Activated CD4-positive, alpha-beta T cell treated with anti-CD3 and anti-CD28 coated beads, Interleukin-2, amount 50 U/mL, for 48 hours (primary cell): ENCODE measurements around the gene FRAS1.
"Not testable (repeated sequence)": the region's sequence is repeated elsewhere in the genome, so short reads cannot be mapped to it uniquely, and the experiment has no call there.

ENCODE experiments used
- DNase-seq, 2 experiments: peaks; one replicate each; pipeline ENCODE4 v3.0.0-alpha.2; 2020

Gene FRAS1

DNA sequence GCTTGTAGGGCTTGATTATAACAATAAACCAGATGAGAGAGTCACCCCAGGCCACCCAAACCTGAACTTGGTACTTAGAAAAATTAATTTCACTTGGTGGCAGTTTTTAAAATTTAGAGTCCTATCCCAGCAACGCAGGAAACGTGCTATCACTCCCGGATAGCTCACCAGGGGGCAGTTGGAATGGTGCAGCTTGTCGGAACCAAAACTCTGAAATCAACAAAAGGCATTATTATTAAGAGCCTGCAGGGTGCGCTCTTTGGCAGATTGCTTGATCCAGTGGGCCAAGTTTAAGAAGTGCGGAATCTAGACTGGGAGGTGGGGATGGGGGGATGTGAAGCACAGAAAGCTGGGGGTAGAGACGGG, 2.4 kb downstream of the FRAS1 start:
- peak; percentile 3 to 7 for DNase-seq

DNA sequence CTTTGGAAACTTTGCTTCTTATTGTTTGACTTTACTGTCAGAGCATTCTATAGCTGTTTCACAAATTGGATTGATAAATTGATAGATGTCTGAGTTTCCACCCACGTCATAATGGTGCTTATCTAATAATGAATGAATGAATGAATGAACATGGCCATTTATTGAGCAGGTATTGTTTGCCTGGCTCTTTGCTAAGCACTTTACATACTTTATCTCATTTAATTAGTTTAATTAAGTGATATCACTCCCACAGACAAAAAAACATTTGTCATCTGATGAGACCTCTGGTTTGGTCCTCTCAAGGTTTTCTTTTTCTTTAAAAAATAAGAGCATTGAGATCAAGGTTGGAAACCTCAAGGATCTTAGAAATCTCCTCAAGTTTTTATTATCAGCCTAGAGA, 2.8 kb downstream of the FRAS1 start:
- DNase-seq = no peak

DNA sequence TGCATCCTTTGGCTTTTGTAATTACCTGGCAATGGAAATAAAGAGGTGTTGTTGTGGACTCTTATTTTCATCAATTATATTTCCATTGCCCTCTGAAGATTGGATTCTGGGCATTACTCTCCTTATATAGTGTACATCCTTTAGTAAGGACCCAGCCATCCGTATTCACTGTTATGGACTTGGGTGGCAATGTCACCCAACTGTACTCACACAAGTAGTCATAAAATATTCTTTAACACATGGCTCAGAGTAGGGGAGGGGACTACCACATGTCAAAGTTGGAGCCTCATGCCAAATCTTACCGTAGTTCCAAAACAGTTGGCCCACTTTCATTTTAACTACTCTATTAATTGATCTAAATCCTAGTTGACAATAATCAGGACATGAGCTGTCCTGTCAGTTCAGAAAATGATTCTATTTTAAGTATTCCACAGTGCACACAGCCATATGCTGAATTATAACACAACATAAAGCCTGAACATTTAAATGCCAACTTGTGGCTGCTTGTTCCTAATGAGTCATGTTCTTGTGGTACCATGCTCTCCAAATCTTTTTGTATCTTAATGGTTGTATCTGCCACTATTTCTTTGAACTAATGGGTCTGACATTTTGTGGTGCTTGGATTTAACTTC, 4.9 kb downstream of the FRAS1 start:
- no peak for DNase-seq

DNA sequence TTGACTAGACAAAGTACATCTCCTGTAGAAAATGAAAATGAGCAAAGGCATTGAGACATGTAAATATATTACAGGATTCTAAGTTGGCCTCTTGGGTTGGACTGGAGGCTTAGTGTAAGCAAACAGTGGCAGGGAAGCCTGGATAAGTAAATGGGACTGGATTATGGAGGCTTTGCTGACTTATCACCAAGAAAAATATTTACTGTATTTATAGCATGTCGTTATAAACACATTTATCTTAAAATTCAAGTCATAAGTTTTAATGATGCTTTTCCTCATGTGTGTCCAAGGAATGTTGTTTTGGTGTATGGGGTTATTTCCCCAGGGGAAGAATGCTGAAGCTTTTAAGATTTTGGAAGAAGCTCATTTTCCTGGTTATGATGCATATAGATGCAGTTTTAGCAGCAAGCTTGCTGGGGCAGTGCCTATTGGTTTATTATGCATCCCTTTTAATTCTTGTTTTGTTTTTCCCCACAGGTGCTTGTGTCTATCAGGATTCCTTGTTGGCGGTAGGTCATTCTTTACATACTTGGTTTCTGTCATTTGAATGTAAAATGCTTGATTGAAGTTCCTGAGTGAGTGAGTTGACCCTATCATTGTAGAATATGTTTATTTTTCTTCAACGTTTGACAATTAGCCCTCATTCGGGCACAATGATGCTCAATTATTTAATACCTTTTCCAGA, 8.5 kb downstream of the FRAS1 start:
- no peak for DNase-seq

DNA sequence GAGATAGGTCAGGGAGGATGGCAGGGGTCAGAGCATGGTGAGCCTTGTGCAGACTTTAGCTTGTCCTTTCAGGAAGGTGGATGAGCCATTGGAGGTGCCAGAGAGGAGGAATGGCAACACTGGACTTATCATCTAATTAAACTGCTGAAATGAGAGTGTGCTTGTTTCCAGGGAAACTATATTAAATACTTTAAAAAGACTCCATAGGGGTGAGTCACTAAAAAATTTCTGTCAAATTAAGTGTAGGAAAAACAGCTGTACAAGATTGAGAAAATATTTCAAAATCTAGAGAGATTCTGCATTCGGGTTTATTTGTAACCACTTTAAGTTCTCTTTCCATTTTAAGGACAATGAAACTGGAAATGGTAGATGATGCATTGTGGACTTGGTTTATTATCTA, 11.4 kb downstream of the FRAS1 start:
- no peak for DNase-seq

DNA sequence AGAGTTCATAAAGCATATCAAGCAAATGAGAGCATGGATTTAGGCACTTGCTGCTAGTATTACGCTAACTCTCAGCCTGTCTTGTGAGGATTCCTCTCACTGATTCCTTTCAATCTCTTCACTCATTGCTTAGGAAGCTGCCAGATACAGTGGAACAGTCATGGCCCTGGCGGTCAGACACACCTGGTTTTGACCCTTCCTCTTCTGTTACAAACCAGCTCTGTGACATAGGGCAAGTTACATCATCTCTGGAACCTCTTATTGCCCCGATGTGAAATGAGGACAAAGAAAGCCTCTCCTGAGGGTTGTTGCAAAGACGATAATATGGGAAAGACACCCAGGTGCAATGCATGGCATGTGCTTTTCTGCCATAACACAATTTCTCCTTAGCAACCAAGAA, 12.2 kb downstream of the FRAS1 start:
- no peak for DNase-seq

DNA sequence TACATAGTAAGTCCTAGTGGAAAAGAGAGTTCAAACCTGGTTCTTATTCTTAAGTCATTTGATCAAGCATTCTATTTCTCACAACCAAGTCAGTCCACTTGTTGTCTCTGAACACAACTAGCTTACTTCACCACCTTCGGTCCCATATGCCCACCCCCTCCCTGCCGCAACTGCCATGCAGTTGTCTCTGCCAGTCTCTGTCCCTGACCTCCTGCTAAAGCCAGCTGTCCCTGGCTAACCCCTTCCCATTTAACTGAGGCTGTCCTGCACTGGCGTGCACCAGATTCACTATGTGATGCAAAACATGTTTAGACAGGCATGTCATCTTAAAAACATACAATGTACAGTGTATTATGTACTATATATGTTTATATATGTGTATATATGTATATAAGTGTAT, 12.7 kb downstream of the FRAS1 start:
- no peak for DNase-seq

DNA sequence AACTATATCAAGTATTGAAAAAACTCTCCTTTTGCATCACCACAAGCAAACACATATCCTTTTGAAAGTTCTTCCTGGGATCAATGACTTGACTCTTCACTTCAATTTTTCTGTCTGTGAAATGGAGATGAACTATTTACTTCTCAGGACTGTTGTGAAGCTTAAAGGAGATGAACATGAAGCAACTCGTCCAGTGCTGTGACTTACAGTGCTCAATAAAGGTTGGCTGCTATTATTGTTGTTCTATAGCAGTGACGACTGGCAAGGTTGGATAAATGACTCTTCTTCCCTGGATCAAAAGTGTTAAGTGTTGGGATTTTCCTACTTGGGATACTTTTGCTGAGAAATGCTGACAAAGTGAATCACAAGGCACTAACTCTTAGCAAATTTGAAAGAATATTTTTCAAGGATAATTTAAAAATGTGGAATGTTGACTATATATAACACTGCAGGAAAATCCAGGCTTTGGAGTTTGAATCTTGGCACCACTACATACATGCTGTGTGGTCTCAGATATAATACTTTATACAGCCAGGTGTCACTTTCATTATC, 13.7 kb downstream of the FRAS1 start:
- no peak for DNase-seq

DNA sequence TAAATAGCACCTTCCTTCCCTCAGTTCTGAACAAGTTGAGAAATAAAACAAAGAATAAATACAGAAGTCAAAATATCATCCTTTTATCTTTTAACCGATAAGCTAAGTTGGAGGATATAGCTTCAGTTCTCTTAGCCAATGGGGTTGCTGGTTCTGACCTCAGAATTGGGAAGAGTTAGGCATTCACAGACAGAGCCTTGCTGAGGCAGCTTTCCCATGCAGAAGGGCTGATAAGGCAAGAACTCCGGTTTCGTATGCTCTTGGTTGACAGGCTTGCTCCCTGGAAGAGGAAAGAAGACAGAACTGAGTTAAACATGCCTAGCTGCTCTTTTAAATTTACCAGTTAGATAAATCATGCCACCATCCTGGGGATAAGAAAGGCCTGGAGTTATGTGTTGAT, 17.6 kb downstream of the FRAS1 start:
- no peak for DNase-seq

DNA sequence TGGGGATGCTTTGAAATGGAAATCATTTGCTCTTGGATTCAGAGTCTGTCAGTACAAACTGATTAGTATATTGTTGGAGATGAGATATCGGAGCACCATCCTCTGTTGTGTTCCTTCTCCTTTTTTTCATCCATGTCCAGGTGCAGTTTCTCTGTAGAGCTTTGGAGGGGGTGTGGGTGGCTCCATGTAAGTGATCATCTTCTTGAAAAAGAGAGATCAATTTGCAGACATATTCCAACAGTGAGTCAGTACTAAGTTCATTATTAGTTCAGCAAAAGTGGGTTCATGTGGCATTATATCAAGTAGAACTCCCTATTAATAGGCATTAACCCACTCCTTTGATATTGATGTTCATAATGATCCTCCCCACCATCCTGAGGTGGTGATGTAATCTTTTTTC, 18.9 kb downstream of the FRAS1 start:
- DNase-seq = no peak

DNA sequence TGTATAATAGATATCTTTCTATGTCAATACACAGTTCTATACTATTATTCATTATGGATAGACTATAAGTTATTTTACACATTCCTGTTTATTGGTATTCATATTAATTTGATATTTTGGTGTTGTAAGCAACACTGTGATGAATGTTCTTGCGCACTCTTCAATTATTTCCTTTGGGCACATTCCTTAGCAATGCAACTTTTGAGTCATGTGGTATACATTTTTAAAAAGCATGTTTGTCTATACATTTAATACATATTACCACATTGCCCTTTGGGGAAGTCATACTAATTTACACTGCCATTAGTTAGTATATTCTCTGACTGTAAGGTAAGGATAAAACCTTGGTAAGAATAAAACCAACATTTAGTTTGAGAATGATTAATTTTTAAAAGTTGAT, 21.0 kb downstream of the FRAS1 start:
- no peak for DNase-seq

DNA sequence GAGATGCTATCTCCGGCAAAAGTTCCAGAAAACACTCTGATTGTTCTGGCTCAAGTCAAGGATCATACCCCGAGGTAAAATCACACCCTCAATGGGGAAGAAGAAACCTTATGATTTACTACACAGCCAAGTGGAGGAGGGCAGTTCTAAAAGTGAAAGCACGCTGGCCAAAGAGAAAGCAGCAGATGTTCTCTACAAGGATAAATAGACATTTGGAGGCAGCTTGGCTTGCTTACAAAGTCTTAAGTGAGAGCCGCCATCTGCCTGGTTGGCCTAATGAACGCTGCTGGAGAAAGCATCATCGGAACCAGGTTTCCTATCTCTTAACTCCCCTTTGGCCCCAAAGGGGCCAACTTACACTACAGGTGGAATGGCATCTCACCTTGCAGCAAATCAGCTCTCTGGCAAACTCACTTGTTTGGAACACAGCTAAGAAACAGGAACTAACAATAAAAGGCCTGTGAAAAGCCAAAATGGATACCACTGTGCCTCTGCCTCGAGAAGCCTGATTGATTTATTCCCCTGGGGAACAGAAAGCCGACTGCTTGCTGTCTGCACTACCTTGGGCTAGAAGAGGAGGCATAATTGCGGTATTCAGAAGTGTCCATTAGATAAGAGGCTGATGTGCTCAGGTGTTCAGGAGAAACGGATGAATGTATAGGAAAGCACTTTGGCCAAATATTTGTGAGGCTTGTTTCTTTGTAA, 22.8 kb downstream of the FRAS1 start:
- no peak for DNase-seq

DNA sequence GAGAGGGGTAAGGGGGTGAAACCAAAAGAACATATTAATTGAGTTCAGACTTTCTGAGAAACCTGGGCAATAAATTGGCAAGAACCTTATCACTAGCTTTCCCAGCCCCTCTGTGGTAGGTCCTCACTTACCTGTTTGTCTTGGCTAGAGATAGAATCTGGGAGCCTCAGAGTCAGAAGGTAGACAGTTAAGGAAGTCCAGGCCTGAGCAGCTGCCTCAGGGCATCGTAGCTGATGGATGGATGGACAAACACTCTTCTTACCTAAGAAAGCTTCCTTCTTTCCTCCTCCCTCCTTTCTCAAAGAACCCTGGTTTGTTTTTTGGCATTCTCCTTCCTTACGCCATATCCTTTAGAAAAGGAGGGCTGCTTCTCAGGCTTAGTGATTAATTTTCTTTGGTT, 24.4 kb downstream of the FRAS1 start:
- DNase-seq = no peak

DNA sequence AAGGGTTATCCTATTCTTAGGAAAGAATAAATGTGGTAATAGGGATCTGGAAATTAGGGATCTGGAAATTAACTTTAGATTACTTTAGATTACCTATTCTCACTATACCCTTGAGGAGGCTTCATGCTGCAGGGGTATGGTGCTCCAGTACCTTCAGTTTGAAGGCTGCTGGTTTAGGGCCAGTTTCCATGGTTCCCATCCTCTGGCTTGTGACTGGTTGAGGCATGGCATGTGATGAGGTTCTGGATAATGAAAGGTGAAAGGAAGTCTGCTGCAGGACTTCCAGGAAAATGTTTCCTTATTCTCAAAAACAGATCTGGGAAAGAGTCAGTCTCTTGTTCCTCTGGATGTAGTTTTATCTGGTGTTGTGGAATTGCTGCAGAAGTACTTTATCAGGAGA, 25.9 kb downstream of the FRAS1 start:
- DNase-seq = no peak

DNA sequence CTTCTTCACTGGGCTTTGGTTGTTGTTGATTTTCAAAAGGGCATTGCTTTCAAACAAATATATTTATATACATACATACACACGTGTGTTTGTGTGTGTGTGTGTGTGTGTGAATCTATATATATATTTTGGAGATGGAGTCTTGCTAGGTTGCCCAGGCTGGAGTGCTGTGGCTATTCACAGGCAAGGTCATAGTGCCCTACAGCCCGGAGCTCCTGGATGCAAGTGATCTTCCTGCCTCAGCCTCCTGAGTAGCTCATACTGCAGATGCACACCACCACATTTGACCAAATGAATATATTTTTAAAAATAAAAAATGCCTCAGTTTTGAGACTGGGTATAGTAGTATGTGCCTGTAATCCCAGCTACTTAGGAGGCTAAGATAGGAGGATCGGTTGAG, 34.4 kb downstream of the FRAS1 start:
- DNase-seq = no peak

DNA sequence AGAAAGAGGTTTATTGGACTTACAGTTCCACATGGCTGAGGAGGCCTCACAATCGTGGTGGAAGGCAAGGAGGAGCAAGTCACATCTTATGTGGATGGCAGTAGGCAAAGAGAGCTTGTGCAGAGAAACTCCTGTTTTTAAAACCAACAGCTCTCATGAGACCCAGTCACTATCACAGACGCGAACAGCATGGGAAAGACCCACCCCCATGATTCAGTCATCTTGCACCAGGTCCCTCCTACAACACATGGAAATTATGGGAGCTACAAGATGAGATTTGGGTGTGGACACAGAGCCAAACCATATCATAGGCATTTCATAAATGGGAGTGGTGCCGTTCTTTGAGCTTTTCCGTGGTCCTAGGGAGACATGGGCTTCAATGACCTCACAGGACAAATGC, 35.2 kb downstream of the FRAS1 start:
- not testable (repeated sequence) for DNase-seq

DNA sequence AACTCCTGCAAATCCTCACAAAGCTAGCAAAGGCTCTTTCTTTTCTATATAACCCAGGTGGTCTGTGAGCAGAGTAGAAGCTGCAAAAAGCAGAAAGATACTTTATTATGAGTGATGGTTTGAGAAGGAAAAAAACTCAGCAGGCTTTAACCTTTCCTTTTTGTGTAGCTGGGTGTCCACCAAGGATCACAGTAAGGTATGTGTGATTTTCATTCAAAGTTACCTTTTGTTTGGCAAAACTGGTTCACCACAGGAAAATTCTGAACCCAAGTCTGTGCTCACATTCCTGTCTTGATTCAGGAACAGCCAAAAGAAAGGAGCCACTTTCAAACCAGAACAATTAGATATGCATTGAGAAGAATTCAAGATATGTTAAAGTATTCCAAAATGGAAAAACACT, 35.7 kb downstream of the FRAS1 start:
- no peak for DNase-seq

DNA sequence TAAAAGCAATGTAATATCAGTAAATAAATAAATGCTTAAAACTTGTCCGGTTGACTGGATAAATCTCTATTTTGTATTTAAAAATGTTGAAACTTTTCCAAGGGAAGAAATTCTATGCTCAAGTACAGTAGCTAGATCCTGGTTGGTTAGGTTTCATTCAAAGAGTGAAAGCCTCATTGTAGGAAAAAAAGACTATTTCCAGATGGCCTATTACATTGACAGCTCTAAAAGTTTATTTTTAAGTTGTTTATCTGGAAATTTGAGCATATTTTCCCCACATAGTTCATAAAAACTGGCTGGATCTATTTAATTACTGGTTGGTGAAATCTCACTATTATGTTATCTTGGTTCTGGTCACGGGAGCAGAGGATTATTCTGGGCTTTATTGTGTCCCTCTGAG, 38.0 kb downstream of the FRAS1 start:
- DNase-seq = no peak

DNA sequence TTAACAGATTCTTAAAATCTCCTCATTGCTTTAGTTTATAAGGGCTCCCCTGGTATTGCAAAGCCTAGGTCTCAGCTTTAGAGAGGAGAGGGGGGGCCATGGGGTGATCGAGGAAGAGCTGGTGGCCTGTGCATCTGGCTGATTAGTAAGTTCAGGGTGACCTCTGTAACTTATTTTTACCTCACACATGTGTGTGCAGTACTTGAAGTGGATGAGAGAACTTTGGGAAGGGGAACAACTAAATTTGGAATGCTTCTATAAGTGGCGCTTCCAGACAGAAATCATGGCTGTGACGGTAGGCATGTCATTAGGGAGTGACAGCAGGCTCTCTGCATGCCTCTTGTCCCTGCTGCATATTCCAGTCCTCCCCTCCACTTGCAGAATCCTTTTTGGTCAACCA, 41.9 kb downstream of the FRAS1 start:
- no peak for DNase-seq

DNA sequence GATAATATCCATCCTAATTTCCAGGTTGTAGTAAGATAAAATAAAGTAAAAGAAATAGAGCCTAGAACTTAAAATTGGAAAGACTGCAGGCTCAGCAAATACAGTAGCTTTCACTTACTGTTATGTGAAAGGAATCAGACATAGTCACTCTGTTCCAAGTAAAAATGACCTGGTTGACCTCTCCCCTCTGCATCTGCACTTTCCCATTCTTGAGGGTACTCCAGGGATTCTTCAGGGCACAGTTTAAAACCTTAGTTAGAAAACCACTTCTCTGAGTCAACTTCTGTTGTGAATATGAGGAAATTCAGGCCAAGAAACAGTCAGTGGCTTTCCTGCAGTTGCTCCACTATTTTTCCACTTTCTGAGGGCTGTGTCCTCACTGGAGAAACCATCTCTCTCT, 42.9 kb downstream of the FRAS1 start:
- no peak for DNase-seq

DNA sequence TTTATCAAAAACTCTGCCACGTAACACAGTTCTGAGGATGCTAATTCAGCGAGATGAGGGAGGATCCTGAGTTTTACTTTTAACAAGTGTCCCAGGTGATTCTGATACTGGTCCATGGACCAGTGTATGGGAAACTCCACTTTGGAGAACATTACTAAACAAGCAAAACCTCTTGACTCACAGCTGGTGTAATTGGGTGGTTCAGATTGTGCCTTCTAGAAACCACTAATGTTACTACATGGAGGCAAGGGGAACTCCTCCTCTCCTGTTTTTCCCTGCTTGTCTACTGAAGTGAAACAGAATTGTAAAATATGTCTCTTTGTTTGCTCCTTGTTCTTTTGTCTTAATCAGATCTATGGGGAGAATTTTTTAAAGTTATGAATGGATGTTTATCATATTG, 62.6 kb downstream of the FRAS1 start:
- DNase-seq = no peak

DNA sequence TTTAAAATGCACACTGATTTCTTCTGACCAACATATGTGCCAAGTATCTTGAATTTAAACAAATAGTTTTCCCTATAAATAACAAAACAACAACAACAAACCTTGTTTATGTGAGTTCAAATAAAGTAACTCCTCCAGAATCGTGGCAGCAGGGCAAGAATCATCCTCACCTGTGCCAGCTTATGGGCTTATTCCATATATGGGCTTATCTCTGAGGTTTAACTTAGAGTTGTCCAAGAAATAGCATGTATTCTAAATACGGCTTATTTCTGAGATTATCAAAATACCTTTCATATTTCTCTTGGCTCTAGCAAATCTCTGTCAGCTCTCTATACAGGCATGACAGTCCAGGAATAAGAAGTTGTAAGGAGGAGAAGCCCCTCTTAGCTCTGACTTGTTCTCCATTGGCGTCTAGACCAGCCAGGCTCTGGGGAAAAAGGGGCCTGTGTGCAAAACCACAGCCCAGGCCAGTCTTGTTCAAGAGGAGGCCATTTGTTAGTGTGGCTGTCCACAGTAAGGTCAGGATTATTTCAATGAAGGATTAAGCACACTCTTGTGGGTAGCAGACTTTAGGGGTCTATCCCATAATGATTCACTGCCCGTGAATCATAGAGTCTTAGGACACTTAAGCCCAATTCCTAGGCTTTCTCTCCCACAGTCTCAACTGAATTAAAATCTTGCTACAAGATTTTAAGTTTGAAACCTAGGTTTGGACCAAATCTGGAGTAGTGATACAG, 63.2 kb downstream of the FRAS1 start:
- no peak for DNase-seq

DNA sequence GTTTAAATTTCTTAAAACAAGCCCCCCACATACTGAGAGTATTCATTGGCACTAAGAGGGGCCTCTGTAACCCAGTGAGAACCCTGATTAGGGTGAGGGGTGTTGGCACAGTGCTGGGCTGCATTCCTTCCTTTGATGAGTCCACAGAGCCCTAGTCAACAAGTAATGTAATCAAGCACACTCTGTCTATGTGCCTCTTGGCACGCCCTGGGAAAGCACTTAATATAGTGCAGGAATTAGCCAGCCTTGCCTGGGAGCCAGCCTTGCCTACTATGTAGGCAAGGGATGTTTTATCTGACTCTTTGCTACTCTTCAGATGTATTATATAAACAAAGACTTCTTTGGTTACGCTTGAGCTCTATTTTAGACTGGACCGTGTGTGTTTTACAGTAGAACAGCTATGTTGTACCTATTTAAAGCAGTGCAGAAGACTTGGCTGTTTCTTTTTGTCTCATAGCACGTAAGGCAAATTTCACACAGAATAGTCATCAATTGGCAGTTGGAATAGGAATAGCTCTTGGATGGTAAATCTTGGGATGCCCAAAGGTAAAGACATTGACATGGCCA, 64.3 kb downstream of the FRAS1 start:
- DNase-seq = no peak
